ENCODE measurements around the gene DAP3.
"Not testable (repeated sequence)": the region's sequence is repeated elsewhere in the genome, so short reads cannot be mapped to it uniquely, and the experiment has no call there.

The DAP3 gene

GRCh38 chr1:155652951-155653350, 35.9 kb upstream of the DAP3 start:
- Histone ChIP-seq H3K79me2 (ENCODE audit: insufficient read depth, low read length) (no peaks in the 10 kb centered on the region), H3K27me3 (ENCODE audit: insufficient read depth, low read length, poor library complexity) (no peaks in the 10 kb centered on the region), H3K27ac (ENCODE audit: low read length) (no peak overlapping the region), H3K4me3 (ENCODE audit: low read depth in 1 of 2, low read length in 2 of 2) (no peak overlapping the region), H3K4me2 (ENCODE audit: insufficient read depth, low read length) (no peak overlapping the region), H3K9ac (ENCODE audit: low read depth, low read length) (no peak overlapping the region), H2AFZ (ENCODE audit: low read depth, low read length) (no peak overlapping the region), H3K36me3 (ENCODE audit: insufficient read depth, low read length) (no peaks in the 10 kb centered on the region), H3K4me1 (ENCODE audit: insufficient read depth, low read length) (no peaks in the 10 kb centered on the region), H3K9me3 (ENCODE audit: insufficient read depth, low read length, severe bottlenecking) (no peaks in the 10 kb centered on the region), H4K20me1 (ENCODE audit: insufficient read depth, low read length) (no peaks in the 10 kb centered on the region)
- DNase-seq: no peak
- TF ChIP-seq, protein P1, sequence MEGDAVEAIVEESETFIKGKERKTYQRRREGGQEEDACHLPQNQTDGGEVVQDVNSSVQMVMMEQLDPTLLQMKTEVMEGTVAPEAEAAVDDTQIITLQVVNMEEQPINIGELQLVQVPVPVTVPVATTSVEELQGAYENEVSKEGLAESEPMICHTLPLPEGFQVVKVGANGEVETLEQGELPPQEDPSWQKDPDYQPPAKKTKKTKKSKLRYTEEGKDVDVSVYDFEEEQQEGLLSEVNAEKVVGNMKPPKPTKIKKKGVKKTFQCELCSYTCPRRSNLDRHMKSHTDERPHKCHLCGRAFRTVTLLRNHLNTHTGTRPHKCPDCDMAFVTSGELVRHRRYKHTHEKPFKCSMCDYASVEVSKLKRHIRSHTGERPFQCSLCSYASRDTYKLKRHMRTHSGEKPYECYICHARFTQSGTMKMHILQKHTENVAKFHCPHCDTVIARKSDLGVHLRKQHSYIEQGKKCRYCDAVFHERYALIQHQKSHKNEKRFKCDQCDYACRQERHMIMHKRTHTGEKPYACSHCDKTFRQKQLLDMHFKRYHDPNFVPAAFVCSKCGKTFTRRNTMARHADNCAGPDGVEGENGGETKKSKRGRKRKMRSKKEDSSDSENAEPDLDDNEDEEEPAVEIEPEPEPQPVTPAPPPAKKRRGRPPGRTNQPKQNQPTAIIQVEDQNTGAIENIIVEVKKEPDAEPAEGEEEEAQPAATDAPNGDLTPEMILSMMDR (IDR thresholded peaks at IDR 0.05; ENCODE audit: borderline replicate concordance, extremely low read depth, low read length, poor library complexity, severe bottlenecking): no peak
- TF ChIP-seq EZH2 (IDR thresholded peaks at IDR 0.05; ENCODE audit: borderline replicate concordance, low read depth, low read length, severe bottlenecking): no peak
- ATAC-seq (ENCODE audit: insufficient read depth, low read depth): no peak

DNA sequence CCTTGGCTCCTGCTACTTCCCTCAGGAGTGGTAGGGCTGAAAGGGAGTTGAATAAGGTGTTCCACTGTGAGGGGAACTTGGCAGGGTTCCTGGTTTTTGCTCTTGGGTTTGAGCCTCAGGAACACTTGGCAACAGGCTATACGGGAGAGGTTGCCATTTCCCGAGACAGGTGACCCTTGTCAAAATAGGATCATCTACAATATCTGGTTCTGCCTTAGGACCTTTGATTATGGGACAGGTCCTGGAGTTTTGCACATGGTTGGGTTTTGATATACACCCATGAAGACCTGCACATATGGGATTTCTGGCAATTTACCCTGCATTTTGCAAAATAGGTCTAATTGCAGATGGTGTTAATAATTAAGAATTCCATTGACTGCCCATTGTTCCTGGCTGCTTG, 31.4 kb upstream of the DAP3 start:
- DNase-seq: no peak
- peaks cover 40% of the 10 kb centered on the region for H3K36me3 ChIP-seq (ENCODE audit: insufficient read depth, low read length)
- H3K9me3 ChIP-seq (ENCODE audit: insufficient read depth, low read length, severe bottlenecking): no peaks in the 10 kb centered on the region
- H4K20me1 ChIP-seq (ENCODE audit: insufficient read depth, low read length): no peaks in the 10 kb centered on the region
- no peaks in the 10 kb centered on the region for H3K79me2 ChIP-seq (ENCODE audit: insufficient read depth, low read length)
- H3K4me1 ChIP-seq (ENCODE audit: insufficient read depth, low read length): no peaks in the 10 kb centered on the region
- H3K27ac ChIP-seq (ENCODE audit: low read length): no peak overlapping the region
- no peaks in the 10 kb centered on the region for H3K27me3 ChIP-seq (ENCODE audit: insufficient read depth, low read length, poor library complexity)
- no peak for ATAC-seq (ENCODE audit: insufficient read depth, low read depth)
- no peak overlapping the region for H3K4me3 ChIP-seq (ENCODE audit: low read depth in 1 of 2, low read length in 2 of 2)
- no peak overlapping the region for H3K9ac ChIP-seq (ENCODE audit: low read depth, low read length)
- TF ChIP-seq EZH2 (IDR thresholded peaks at IDR 0.05; ENCODE audit: borderline replicate concordance, low read depth, low read length, severe bottlenecking): no peak
- TF ChIP-seq, protein P1 (IDR thresholded peaks at IDR 0.05; ENCODE audit: borderline replicate concordance, extremely low read depth, low read length, poor library complexity, severe bottlenecking): no peak
- no peak overlapping the region for H2AFZ ChIP-seq (ENCODE audit: low read depth, low read length)
- no peak overlapping the region for H3K4me2 ChIP-seq (ENCODE audit: insufficient read depth, low read length)

DNA sequence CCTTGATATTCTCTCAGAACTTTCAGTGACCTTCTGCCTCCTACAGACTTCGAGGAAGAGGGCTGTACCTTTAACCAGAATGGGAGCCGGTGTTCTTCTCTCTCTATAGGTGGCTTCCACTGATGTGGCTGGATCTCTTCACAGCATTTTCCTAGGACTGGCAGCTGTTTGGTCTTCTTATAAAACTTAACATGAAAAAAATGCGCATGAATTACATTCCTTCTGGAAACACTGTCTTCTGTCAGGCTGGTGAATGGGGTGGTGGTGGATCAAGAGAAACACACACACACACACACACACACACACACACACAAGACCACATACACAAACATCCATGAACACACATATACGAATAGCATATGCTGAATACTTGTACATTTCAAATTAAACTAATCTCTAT, 27.7 kb upstream of the DAP3 start:
- not testable (repeated sequence) for H3K4me2 ChIP-seq (ENCODE audit: insufficient read depth, low read length); H4K20me1 ChIP-seq (ENCODE audit: insufficient read depth, low read length); H3K4me3 ChIP-seq (ENCODE audit: low read depth in 1 of 2, low read length in 2 of 2); ATAC-seq (ENCODE audit: insufficient read depth, low read depth); H3K9ac ChIP-seq (ENCODE audit: low read depth, low read length); H3K27me3 ChIP-seq (ENCODE audit: insufficient read depth, low read length, poor library complexity); DNase-seq; H2AFZ ChIP-seq (ENCODE audit: low read depth, low read length); H3K27ac ChIP-seq (ENCODE audit: low read length); H3K4me1 ChIP-seq (ENCODE audit: insufficient read depth, low read length); H3K79me2 ChIP-seq (ENCODE audit: insufficient read depth, low read length); H3K9me3 ChIP-seq (ENCODE audit: insufficient read depth, low read length, severe bottlenecking)
- peaks cover 77% of the 10 kb centered on the region for H3K36me3 ChIP-seq (ENCODE audit: insufficient read depth, low read length)

DNA sequence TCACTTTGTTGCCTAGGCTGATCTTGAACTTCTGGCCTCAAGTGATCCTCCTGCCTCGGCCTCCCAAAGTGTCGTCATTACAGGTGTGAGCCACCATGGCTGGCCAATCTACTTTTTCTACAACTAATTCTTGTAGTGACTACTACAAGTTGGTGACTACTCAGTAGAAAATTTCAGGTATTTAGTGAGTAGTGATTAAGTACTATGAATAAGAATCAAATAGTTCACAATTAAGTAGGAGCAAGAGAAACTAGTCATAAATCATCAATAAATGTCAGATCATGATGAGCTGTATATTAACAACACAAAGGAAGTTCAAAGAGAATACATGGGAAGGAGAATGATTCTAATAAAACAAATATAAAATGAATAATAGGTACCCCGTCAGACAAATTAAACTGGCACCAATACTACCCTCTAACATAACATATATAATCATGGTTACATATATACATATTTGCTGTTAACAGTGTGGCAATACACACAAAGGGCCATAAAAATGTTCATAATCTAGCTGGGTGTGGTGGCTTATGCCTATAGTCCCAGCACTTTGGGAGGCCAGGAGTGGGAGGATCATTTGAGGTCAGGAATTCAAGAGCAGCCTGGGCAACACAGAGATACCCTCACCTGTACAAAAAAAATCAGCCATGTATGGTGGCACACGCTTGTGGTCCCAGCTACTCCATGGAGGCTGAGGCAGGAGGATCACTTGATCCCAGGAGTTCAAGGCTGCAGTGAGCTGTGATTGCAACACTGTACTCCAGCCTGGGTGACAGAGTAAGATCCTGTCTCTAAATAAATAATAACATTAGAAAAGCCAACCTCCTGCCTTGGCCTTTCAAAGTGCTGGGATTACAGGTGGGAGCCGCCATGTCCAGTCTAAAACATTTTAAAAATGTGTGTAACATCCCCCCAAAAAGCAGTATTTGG, 19.4 kb upstream of the DAP3 start:
- DNase-seq (no peak), ATAC-seq (ENCODE audit: insufficient read depth, low read depth) (no peak)
- H3K9me3 ChIP-seq (ENCODE audit: insufficient read depth, low read length, severe bottlenecking): no peaks in the 10 kb centered on the region
- TF ChIP-seq, protein P1 (IDR thresholded peaks at IDR 0.05; ENCODE audit: borderline replicate concordance, extremely low read depth, low read length, poor library complexity, severe bottlenecking): no peak
- no peak for TF ChIP-seq EZH2 (IDR thresholded peaks at IDR 0.05; ENCODE audit: borderline replicate concordance, low read depth, low read length, severe bottlenecking)
- peaks cover 94% of the 10 kb centered on the region for H3K36me3 ChIP-seq (ENCODE audit: insufficient read depth, low read length)
- H3K27ac ChIP-seq (ENCODE audit: low read length): no peak overlapping the region
- H3K4me2 ChIP-seq (ENCODE audit: insufficient read depth, low read length): no peak overlapping the region
- no peaks in the 10 kb centered on the region for H3K27me3 ChIP-seq (ENCODE audit: insufficient read depth, low read length, poor library complexity)
- no peak overlapping the region for H2AFZ ChIP-seq (ENCODE audit: low read depth, low read length)
- no peaks in the 10 kb centered on the region for H4K20me1 ChIP-seq (ENCODE audit: insufficient read depth, low read length)
- H3K79me2 ChIP-seq (ENCODE audit: insufficient read depth, low read length): no peaks in the 10 kb centered on the region
- H3K4me1 ChIP-seq (ENCODE audit: insufficient read depth, low read length): no peaks in the 10 kb centered on the region
- no peak overlapping the region for H3K4me3 ChIP-seq (ENCODE audit: low read depth in 1 of 2, low read length in 2 of 2)
- no peak overlapping the region for H3K9ac ChIP-seq (ENCODE audit: low read depth, low read length)

Data from DND-41 (cell line).